HG02981 (cell line): ENCODE measurements around the gene THADA.

Source experiments
- ATAC-seq: cut with Tn5 transposase; IDR thresholded peaks from one replicate; pipeline ENCODE4 v1.9.1; 2021; ENCODE audit warnings: mild to moderate bottlenecking, moderate library complexity; ENCODE audit not compliant: unreplicated experiment

Gene THADA

GRCh38 chr2:43333101-43333655 lies 262.7 kb downstream of the THADA start:
- ATAC-seq = no peak

- no peak for ATAC-seq
These were observed 263.2 kb downstream of the THADA start for GRCh38 chr2:43332653-43333052.

GRCh38 chr2:43331422-43331821 lies 264.4 kb downstream of the THADA start:
- no peak for ATAC-seq

- ATAC-seq = no peak
These were observed 266.2 kb downstream of the THADA start for GRCh38 chr2:43329637-43330036.

- ATAC-seq = no peak
These were observed 267.0 kb downstream of the THADA start for GRCh38 chr2:43328832-43329231.

GRCh38 chr2:43328133-43328532 lies 267.7 kb downstream of the THADA start:
- ATAC-seq = no peak

- ATAC-seq = no peak
These were observed 268.7 kb downstream of the THADA start for GRCh38 chr2:43327119-43327518.

GRCh38 chr2:43326101-43326825 lies 269.6 kb downstream of the THADA start:
- ATAC-seq = no peak

- no peak for ATAC-seq
These were observed 270.6 kb downstream of the THADA start for GRCh38 chr2:43325107-43325811.

GRCh38 chr2:43324259-43325106 lies 271.4 kb downstream of the THADA start:
- ATAC-seq = no peak

- ATAC-seq = no peak
These were observed 272.0 kb downstream of the THADA start for GRCh38 chr2:43323857-43324256.

GRCh38 chr2:43321446-43321845 lies 274.4 kb downstream of the THADA start:
- ATAC-seq = no peak

- ATAC-seq = no peak
These were observed 276.3 kb downstream of the THADA start for GRCh38 chr2:43319541-43319940.

GRCh38 chr2:43318791-43319190 lies 277.0 kb downstream of the THADA start:
- no peak for ATAC-seq

- no peak for ATAC-seq
These were observed 278.2 kb downstream of the THADA start for GRCh38 chr2:43317680-43318079.

GRCh38 chr2:43317194-43317593 lies 278.6 kb downstream of the THADA start:
- ATAC-seq = no peak

GRCh38 chr2:43315482-43315881 lies 280.4 kb downstream of the THADA start:
- ATAC-seq = no peak

- ATAC-seq = no peak
These were observed 281.4 kb downstream of the THADA start for GRCh38 chr2:43314299-43314927.

GRCh38 chr2:43313642-43314017 lies 282.2 kb downstream of the THADA start:
- no peak for ATAC-seq

- no peak for ATAC-seq
These were observed 282.8 kb downstream of the THADA start for GRCh38 chr2:43312755-43313641.
